ENCODE results near the gene ADAMTS17.

- TF ChIP-seq, protein P1, sequence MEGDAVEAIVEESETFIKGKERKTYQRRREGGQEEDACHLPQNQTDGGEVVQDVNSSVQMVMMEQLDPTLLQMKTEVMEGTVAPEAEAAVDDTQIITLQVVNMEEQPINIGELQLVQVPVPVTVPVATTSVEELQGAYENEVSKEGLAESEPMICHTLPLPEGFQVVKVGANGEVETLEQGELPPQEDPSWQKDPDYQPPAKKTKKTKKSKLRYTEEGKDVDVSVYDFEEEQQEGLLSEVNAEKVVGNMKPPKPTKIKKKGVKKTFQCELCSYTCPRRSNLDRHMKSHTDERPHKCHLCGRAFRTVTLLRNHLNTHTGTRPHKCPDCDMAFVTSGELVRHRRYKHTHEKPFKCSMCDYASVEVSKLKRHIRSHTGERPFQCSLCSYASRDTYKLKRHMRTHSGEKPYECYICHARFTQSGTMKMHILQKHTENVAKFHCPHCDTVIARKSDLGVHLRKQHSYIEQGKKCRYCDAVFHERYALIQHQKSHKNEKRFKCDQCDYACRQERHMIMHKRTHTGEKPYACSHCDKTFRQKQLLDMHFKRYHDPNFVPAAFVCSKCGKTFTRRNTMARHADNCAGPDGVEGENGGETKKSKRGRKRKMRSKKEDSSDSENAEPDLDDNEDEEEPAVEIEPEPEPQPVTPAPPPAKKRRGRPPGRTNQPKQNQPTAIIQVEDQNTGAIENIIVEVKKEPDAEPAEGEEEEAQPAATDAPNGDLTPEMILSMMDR (IDR thresholded peaks at IDR 0.05; ENCODE audit: low read depth, low read length, missing input control) = no peak
- no peak for TF ChIP-seq FOXA1 (IDR thresholded peaks at IDR 0.05)
- TF ChIP-seq JUND (IDR thresholded peaks at IDR 0.05) = no peak
- TF ChIP-seq, protein P2, sequence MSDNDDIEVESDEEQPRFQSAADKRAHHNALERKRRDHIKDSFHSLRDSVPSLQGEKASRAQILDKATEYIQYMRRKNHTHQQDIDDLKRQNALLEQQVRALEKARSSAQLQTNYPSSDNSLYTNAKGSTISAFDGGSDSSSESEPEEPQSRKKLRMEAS (IDR thresholded peaks at IDR 0.05) = no peak
- no peak for TF ChIP-seq RAD21 (IDR thresholded peaks at IDR 0.05)
- no peak for TF ChIP-seq SP1 (IDR thresholded peaks at IDR 0.05)
- no peak for TF ChIP-seq TAF1 (conservative IDR thresholded peaks at IDR 0.05)
- no peak for TF ChIP-seq ATF3 (IDR thresholded peaks at IDR 0.05)
- TF ChIP-seq EGR1 (IDR thresholded peaks at IDR 0.05; ENCODE audit: low read depth in 2 of 2) = no peak
- TF ChIP-seq, protein P3, sequence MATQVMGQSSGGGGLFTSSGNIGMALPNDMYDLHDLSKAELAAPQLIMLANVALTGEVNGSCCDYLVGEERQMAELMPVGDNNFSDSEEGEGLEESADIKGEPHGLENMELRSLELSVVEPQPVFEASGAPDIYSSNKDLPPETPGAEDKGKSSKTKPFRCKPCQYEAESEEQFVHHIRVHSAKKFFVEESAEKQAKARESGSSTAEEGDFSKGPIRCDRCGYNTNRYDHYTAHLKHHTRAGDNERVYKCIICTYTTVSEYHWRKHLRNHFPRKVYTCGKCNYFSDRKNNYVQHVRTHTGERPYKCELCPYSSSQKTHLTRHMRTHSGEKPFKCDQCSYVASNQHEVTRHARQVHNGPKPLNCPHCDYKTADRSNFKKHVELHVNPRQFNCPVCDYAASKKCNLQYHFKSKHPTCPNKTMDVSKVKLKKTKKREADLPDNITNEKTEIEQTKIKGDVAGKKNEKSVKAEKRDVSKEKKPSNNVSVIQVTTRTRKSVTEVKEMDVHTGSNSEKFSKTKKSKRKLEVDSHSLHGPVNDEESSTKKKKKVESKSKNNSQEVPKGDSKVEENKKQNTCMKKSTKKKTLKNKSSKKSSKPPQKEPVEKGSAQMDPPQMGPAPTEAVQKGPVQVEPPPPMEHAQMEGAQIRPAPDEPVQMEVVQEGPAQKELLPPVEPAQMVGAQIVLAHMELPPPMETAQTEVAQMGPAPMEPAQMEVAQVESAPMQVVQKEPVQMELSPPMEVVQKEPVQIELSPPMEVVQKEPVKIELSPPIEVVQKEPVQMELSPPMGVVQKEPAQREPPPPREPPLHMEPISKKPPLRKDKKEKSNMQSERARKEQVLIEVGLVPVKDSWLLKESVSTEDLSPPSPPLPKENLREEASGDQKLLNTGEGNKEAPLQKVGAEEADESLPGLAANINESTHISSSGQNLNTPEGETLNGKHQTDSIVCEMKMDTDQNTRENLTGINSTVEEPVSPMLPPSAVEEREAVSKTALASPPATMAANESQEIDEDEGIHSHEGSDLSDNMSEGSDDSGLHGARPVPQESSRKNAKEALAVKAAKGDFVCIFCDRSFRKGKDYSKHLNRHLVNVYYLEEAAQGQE (IDR thresholded peaks at IDR 0.05) = no peak
- TF ChIP-seq YY1 (IDR thresholded peaks at IDR 0.05) = no peak
- no peak for TF ChIP-seq RXRA (IDR thresholded peaks at IDR 0.05)
These were observed 92.5 kb downstream of the ADAMTS17 start for GRCh38 chr15:100249096-100249815.
